SK-N-MC (cell line): ENCODE results near the gene CHMP2A.

Source experiments
- EZH2 ChIP-seq: fragments of 200-600 bp; sonication (generic); IDR thresholded peaks from one replicate; pipeline ENCODE4 v1.6.1; 2017; ENCODE audit warnings: antibody characterized with exemption
- POLR2AphosphoS5 ChIP-seq: IDR thresholded peaks from 2 replicates; pipeline ENCODE4 v1.6.1; 2012; ENCODE audit warnings: mild to moderate bottlenecking, low read depth, low read length, borderline replicate concordance

DNA sequence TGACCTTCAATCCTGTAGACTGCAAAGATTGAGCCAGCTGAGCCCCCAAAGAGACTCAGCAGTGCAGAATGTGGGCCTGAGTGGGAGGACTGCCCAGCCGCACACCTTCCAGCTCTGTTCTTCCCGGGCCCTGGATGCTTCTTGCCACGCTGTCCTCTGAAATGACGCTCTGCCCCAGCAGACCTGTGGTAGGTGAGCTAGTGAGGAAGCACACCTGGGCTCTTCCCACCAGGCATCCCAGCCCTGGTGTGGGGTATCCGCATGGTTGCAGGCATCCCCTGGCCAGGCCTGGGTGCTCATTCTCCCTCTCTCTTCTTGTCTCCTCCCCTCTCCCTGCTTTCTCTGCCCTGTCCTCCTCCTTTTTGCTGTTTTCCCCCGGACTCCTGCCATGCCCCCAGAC is 28.1 kb upstream of the CHMP2A start:
- TF ChIP-seq EZH2 (no peak), POLR2AphosphoS5 (no peak)
